SK-N-SH (cell line): Measurements from ENCODE around the gene RAD23B.

Experiments
- CTCF ChIP-seq: fragments of 200-600 bp; sonication (generic); IDR thresholded peaks from 2 replicates; pipeline ENCODE4 v1.6.1; 2017; ENCODE audit warnings: antibody characterized with exemption, mild to moderate bottlenecking, moderate library complexity
- EP300 ChIP-seq, 2 experiments: IDR thresholded peaks; 2 replicates each; pipeline versions ENCODE4 v1.4.0 to v1.6.1; 2012; ENCODE audit warnings: borderline replicate concordance in 1 of 2, low read depth in 1 of 2, low read length in 1 of 2
- FOXM1 ChIP-seq: IDR thresholded peaks from 2 replicates; pipeline ENCODE4 v1.4.0; 2012; ENCODE audit warnings: low read depth, mild to moderate bottlenecking
- PBX3 ChIP-seq: IDR thresholded peaks from 2 replicates; pipeline ENCODE4; 2012
- USF1 ChIP-seq: IDR thresholded peaks from 2 replicates; pipeline ENCODE4 v1.4.0; 2012; ENCODE audit warnings: low read depth, borderline replicate concordance
- USF2 ChIP-seq: fragments of 150-350 bp; IDR thresholded peaks from 2 replicates; pipeline ENCODE4 v1.6.1; 2017; ENCODE audit warnings: antibody characterized with exemption, low read length, low read depth, borderline replicate concordance

GRCh38 chr9:107332883-107333282 is 49.8 kb downstream of the RAD23B start:
- TF ChIP-seq EP300 (IDR thresholded peaks at IDR 0.05; ENCODE audit: borderline replicate concordance in 1 of 2, low read depth in 1 of 2, low read length in 1 of 2): no peak
- no peak for TF ChIP-seq FOXM1
- no peak for TF ChIP-seq USF1
- TF ChIP-seq PBX3: no peak
- no peak for TF ChIP-seq CTCF
- no peak for TF ChIP-seq USF2
